Measurements from ENCODE around the gene GALNT17. TPM values are rescaled to one million over a fixed set of nuclear protein-coding genes. Genes with fewer than 3 reads are reported as not detected.

The GALNT17 gene
- polyA plus RNA-seq, 1 donor from 2014 or later, result 15.7 TPM

DNA sequence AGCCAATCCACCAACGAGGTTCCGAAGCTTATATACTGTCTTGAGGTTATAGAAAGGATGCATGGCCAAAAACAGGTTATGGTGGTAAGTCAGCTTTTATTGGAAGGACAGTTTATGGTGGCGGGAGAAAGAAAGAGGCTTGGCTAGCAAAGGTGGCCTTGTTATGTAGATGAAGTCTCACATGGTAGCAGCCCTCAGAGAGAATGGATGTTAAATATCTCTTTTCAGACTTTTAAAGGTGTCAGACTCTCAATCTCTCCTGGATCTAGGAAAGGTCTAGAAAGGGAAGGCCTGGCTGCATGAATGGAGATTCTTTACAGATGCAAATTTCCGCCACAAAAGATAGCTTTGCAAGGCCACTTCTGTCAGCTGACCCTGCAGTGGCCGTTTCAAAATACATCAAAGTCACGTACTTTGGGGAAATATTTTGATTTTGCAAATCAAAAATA lies 333.8 kb downstream of the GALNT17 start:
- no peaks in the 10 kb centered on the region for H3K79me2 ChIP-seq (replicated peaks; ENCODE audit: insufficient read depth, low read length)
- no peaks in the 10 kb centered on the region for H3F3A ChIP-seq (ENCODE audit: insufficient read depth, low read length, poor library complexity, severe bottlenecking)
- TF ChIP-seq EP300 (conservative IDR thresholded peaks at IDR 0.05; ENCODE audit: poor library complexity, severe bottlenecking), result no peak
- TF ChIP-seq RAD21 (conservative IDR thresholded peaks at IDR 0.05), result no peak
- no peak for TF ChIP-seq SMC3 (conservative IDR thresholded peaks at IDR 0.05; ENCODE audit: poor library complexity)
- TF ChIP-seq TAF1 (IDR thresholded peaks at IDR 0.05; ENCODE audit: low read depth), result no peak
- TF ChIP-seq MXI1 (conservative IDR thresholded peaks at IDR 0.05; ENCODE audit: poor library complexity, severe bottlenecking), result no peak
- TF ChIP-seq, protein P1, sequence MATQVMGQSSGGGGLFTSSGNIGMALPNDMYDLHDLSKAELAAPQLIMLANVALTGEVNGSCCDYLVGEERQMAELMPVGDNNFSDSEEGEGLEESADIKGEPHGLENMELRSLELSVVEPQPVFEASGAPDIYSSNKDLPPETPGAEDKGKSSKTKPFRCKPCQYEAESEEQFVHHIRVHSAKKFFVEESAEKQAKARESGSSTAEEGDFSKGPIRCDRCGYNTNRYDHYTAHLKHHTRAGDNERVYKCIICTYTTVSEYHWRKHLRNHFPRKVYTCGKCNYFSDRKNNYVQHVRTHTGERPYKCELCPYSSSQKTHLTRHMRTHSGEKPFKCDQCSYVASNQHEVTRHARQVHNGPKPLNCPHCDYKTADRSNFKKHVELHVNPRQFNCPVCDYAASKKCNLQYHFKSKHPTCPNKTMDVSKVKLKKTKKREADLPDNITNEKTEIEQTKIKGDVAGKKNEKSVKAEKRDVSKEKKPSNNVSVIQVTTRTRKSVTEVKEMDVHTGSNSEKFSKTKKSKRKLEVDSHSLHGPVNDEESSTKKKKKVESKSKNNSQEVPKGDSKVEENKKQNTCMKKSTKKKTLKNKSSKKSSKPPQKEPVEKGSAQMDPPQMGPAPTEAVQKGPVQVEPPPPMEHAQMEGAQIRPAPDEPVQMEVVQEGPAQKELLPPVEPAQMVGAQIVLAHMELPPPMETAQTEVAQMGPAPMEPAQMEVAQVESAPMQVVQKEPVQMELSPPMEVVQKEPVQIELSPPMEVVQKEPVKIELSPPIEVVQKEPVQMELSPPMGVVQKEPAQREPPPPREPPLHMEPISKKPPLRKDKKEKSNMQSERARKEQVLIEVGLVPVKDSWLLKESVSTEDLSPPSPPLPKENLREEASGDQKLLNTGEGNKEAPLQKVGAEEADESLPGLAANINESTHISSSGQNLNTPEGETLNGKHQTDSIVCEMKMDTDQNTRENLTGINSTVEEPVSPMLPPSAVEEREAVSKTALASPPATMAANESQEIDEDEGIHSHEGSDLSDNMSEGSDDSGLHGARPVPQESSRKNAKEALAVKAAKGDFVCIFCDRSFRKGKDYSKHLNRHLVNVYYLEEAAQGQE (IDR thresholded peaks at IDR 0.05; ENCODE audit: borderline replicate concordance), result no peak
- TF ChIP-seq POLR2AphosphoS5 (IDR thresholded peaks at IDR 0.05), result no peak
- TF ChIP-seq, protein P2, sequence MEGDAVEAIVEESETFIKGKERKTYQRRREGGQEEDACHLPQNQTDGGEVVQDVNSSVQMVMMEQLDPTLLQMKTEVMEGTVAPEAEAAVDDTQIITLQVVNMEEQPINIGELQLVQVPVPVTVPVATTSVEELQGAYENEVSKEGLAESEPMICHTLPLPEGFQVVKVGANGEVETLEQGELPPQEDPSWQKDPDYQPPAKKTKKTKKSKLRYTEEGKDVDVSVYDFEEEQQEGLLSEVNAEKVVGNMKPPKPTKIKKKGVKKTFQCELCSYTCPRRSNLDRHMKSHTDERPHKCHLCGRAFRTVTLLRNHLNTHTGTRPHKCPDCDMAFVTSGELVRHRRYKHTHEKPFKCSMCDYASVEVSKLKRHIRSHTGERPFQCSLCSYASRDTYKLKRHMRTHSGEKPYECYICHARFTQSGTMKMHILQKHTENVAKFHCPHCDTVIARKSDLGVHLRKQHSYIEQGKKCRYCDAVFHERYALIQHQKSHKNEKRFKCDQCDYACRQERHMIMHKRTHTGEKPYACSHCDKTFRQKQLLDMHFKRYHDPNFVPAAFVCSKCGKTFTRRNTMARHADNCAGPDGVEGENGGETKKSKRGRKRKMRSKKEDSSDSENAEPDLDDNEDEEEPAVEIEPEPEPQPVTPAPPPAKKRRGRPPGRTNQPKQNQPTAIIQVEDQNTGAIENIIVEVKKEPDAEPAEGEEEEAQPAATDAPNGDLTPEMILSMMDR (IDR thresholded peaks at IDR 0.05; ENCODE audit: poor library complexity, severe bottlenecking), result no peak
- no peak for TF ChIP-seq EZH2 (IDR thresholded peaks at IDR 0.05; ENCODE audit: borderline replicate concordance, insufficient read depth, low read length, poor library complexity, severe bottlenecking)
- no peak overlapping the region for H3K4me3 ChIP-seq (ENCODE audit: low read length)
- H4K20me1 ChIP-seq (ENCODE audit: insufficient read depth), result no peaks in the 10 kb centered on the region
- no peaks in the 10 kb centered on the region for H3K9me2 ChIP-seq (ENCODE audit: insufficient read depth, low read length)
- no peak overlapping the region for H3K27ac ChIP-seq (ENCODE audit: low read length)
- H3K4me2 ChIP-seq (ENCODE audit: low read length), result no peak overlapping the region
- H3K36me3 ChIP-seq (ENCODE audit: insufficient read depth, low read length), result no peaks in the 10 kb centered on the region
- no peaks in the 10 kb centered on the region for H3K9me3 ChIP-seq (ENCODE audit: low read length)
- H3K27me3 ChIP-seq (ENCODE audit: insufficient read depth, low read depth, low read length), result no peaks in the 10 kb centered on the region
- H2AFZ ChIP-seq (ENCODE audit: low read depth, low read length), result no peak overlapping the region
- H3K9ac ChIP-seq (ENCODE audit: low read length), result no peak overlapping the region

DNA sequence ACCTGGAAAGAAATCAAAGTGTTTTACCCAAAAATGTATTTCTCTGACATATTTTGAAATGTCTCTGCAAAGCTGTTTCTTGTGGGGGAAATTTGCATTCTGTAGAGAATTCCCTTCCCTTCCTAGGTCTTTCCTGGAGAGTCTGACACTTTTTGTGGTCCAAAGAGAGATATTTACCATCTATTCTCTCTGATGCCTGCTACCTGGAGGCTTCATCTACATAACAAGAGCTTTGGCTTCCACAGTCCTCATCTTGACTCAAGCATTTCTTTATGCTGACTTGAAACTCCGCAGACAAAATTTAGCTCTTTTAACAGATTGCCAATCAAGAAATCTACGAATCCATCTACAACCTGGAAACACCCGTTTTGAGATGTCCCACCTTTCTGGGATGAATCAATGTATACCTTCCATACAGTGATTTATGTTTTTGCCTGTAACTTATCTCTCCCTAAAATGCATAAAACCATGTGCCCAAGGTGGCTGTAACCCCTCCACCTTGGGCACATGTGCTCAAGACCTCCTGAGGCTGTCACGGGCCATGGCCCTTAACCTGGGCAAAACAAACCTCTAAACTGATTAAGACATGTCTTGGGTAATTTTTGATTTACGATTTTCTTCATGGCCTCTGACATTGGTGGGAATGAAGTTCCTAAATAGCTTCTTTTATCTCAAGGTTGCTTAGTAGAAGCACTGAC lies 334.7 kb downstream of the GALNT17 start:
- Histone ChIP-seq H3K27me3 (ENCODE audit: insufficient read depth, low read depth, low read length) (no peaks in the 10 kb centered on the region), H3K36me3 (ENCODE audit: insufficient read depth, low read length) (no peaks in the 10 kb centered on the region), H3F3A (ENCODE audit: insufficient read depth, low read length, poor library complexity, severe bottlenecking) (no peaks in the 10 kb centered on the region), H3K9me3 (ENCODE audit: low read length) (no peaks in the 10 kb centered on the region), H3K4me3 (ENCODE audit: low read length) (no peak overlapping the region), H2AFZ (ENCODE audit: low read depth, low read length) (no peak overlapping the region), H3K79me2 (replicated peaks; ENCODE audit: insufficient read depth, low read length) (no peaks in the 10 kb centered on the region), H3K4me2 (ENCODE audit: low read length) (no peak overlapping the region), H4K20me1 (ENCODE audit: insufficient read depth) (no peaks in the 10 kb centered on the region), H3K27ac (ENCODE audit: low read length) (no peak overlapping the region), H3K9me2 (ENCODE audit: insufficient read depth, low read length) (no peaks in the 10 kb centered on the region), H3K9ac (ENCODE audit: low read length) (no peak overlapping the region)
- TF ChIP-seq, protein P1 (IDR thresholded peaks at IDR 0.05; ENCODE audit: borderline replicate concordance), result no peak
- TF ChIP-seq MXI1 (conservative IDR thresholded peaks at IDR 0.05; ENCODE audit: poor library complexity, severe bottlenecking) (no peak), TAF1 (IDR thresholded peaks at IDR 0.05; ENCODE audit: low read depth) (no peak), EP300 (conservative IDR thresholded peaks at IDR 0.05; ENCODE audit: poor library complexity, severe bottlenecking) (no peak), POLR2AphosphoS5 (IDR thresholded peaks at IDR 0.05) (no peak), SMC3 (conservative IDR thresholded peaks at IDR 0.05; ENCODE audit: poor library complexity) (no peak), EZH2 (IDR thresholded peaks at IDR 0.05; ENCODE audit: borderline replicate concordance, insufficient read depth, low read length, poor library complexity, severe bottlenecking) (no peak), RAD21 (conservative IDR thresholded peaks at IDR 0.05) (no peak)
- TF ChIP-seq, protein P2 (IDR thresholded peaks at IDR 0.05; ENCODE audit: poor library complexity, severe bottlenecking), result no peak

Measured in neural cell (in vitro differentiated cells).